OCI-LY1 (cell line): ENCODE data around the gene PIP4K2A.
"Not testable (repeated sequence)": the region's sequence is repeated elsewhere in the genome, so short reads cannot be mapped to it uniquely, and the experiment has no call there.

Experiments
- H2AFZ ChIP-seq: fragments of 200-600 bp; sonication (generic), shearing (Covaris generic); 2 replicates; pipeline ENCODE4 v1.6.0; 2014; ENCODE audit warnings: antibody characterized with exemption, mild to moderate bottlenecking, low read length
- H3F3A ChIP-seq: fragments of 200-600 bp; sonication (generic), shearing (Covaris generic); 2 replicates; pipeline ENCODE4 v1.6.0; 2014; ENCODE audit warnings: mild to moderate bottlenecking, antibody characterized with exemption, low read length, moderate library complexity; ENCODE audit not compliant: insufficient read depth
- H3K27ac ChIP-seq: fragments of 200-600 bp; sonication (generic); 2 replicates; pipeline ENCODE4 v1.5.1; 2014; ENCODE audit warnings: low read length, mixed run types, mild to moderate bottlenecking, low read depth; ENCODE audit not compliant: poor library complexity, severe bottlenecking
- H3K27me3 ChIP-seq: fragments of 200-600 bp; sonication (generic); 2 replicates; pipeline ENCODE4 v1.6.0; 2014; ENCODE audit warnings: antibody characterized with exemption, mild to moderate bottlenecking, low read length, moderate library complexity; ENCODE audit not compliant: insufficient read depth
- H3K36me3 ChIP-seq: fragments of 200-600 bp; sonication (generic); 2 replicates; pipeline ENCODE4 v1.6.1; 2014; ENCODE audit warnings: mild to moderate bottlenecking, antibody characterized with exemption, low read length, moderate library complexity, mixed read lengths; ENCODE audit not compliant: insufficient read depth
- H3K4me1 ChIP-seq: fragments of 200-600 bp; sonication (generic); 2 replicates; pipeline ENCODE4 v1.5.1; 2014; ENCODE audit warnings: mild to moderate bottlenecking, low read length, moderate library complexity; ENCODE audit not compliant: insufficient read depth, severe bottlenecking
- H3K4me2 ChIP-seq: fragments of 200-600 bp; sonication (generic), shearing (Covaris generic); 2 replicates; pipeline ENCODE4 v1.6.1; 2014; ENCODE audit warnings: low read length
- H3K4me3 ChIP-seq: fragments of 200-600 bp; sonication (generic); 2 replicates; pipeline ENCODE4 v1.5.1; 2014; ENCODE audit warnings: low read length, low read depth, mild to moderate bottlenecking, mixed read lengths; ENCODE audit not compliant: poor library complexity, severe bottlenecking
- H3K79me2 ChIP-seq: fragments of 200-600 bp; shearing (Covaris generic); 2 replicates; pipeline ENCODE4 v1.6.1; 2016; ENCODE audit warnings: mixed run types, low read length, mixed read lengths; ENCODE audit not compliant: insufficient read depth
- H3K9ac ChIP-seq: fragments of 200-600 bp; sonication (generic), shearing (Covaris generic); 2 replicates; pipeline ENCODE4 v1.6.1; 2014; ENCODE audit warnings: mild to moderate bottlenecking, low read length, mixed read lengths
- H3K9me2 ChIP-seq: fragments of 200-600 bp; sonication (generic), shearing (Covaris generic); 2 replicates; pipeline ENCODE4 v1.6.1; 2014; ENCODE audit warnings: low read depth, mild to moderate bottlenecking, low read length, mixed read lengths
- H3K9me3 ChIP-seq: fragments of 200-600 bp; shearing (Covaris generic); 2 replicates; pipeline ENCODE4 v1.6.1; 2014; ENCODE audit warnings: low read length, mixed read lengths
- H4K20me1 ChIP-seq: fragments of 200-600 bp; sonication (generic), shearing (Covaris generic); 2 replicates; pipeline ENCODE4 v1.6.0; 2016; ENCODE audit warnings: mild to moderate bottlenecking, low read length; ENCODE audit not compliant: insufficient read depth
- EZH2 ChIP-seq: fragments of 200-600 bp; sonication (generic), shearing (Covaris generic); IDR thresholded peaks from 2 replicates; pipeline ENCODE4 v1.8.0; 2017; ENCODE audit warnings: borderline replicate concordance, mixed run types, mild to moderate bottlenecking, antibody characterized with exemption, low read length, moderate library complexity, mixed read lengths
- TF ChIP-seq, protein P1 (sequence below): fragments of 200-600 bp; sonication (generic), shearing (Covaris generic); IDR thresholded peaks from 2 replicates; pipeline ENCODE4 v1.5.1; 2017; ENCODE audit warnings: mild to moderate bottlenecking, antibody characterized with exemption, low read length, moderate library complexity, mixed read lengths

The PIP4K2A gene

DNA sequence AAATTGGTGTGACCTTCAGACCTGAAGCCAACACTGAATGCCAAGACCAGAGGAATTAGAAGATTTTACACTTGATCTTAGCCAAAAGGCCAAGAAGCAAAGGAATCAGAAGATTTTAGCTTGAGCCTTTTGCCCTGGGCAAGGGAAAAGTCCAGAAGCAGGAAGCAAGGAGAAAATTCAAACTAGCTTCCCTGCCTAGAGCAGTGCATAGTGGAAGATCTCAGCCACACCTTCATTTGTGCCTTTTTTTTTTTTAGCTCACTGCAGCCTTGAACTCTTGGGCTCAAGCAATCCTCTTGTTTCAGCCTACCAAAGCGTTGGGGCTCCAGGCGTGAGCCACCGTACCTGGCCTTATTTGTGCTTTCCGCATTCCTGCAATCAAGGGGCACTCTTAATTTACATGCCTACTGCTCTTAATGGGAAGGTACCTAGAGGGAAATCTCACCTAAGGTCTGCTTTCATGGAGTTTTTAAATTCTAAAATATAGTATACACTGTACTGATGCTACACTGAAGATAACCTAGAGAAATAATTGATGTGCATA, 8.3 kb upstream of the PIP4K2A start:
- no peaks in the 10 kb centered on the region for H3K9me3 ChIP-seq
- no peak overlapping the region for H3K9ac ChIP-seq
- no peaks in the 10 kb centered on the region for H3K9me2 ChIP-seq
- H3F3A ChIP-seq: no peaks in the 10 kb centered on the region
- no peaks in the 10 kb centered on the region for H3K27me3 ChIP-seq
- H4K20me1 ChIP-seq: no peaks in the 10 kb centered on the region
- H3K4me2 ChIP-seq: no peak overlapping the region
- no peaks in the 10 kb centered on the region for H3K4me1 ChIP-seq
- no peak overlapping the region for H2AFZ ChIP-seq
- H3K36me3 ChIP-seq: no peaks in the 10 kb centered on the region
- H3K4me3 ChIP-seq: no peak overlapping the region
- H3K27ac ChIP-seq: no peak overlapping the region
- no peaks in the 10 kb centered on the region for H3K79me2 ChIP-seq
- TF ChIP-seq, protein P1, sequence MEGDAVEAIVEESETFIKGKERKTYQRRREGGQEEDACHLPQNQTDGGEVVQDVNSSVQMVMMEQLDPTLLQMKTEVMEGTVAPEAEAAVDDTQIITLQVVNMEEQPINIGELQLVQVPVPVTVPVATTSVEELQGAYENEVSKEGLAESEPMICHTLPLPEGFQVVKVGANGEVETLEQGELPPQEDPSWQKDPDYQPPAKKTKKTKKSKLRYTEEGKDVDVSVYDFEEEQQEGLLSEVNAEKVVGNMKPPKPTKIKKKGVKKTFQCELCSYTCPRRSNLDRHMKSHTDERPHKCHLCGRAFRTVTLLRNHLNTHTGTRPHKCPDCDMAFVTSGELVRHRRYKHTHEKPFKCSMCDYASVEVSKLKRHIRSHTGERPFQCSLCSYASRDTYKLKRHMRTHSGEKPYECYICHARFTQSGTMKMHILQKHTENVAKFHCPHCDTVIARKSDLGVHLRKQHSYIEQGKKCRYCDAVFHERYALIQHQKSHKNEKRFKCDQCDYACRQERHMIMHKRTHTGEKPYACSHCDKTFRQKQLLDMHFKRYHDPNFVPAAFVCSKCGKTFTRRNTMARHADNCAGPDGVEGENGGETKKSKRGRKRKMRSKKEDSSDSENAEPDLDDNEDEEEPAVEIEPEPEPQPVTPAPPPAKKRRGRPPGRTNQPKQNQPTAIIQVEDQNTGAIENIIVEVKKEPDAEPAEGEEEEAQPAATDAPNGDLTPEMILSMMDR: no peak
- no peak for TF ChIP-seq EZH2

DNA sequence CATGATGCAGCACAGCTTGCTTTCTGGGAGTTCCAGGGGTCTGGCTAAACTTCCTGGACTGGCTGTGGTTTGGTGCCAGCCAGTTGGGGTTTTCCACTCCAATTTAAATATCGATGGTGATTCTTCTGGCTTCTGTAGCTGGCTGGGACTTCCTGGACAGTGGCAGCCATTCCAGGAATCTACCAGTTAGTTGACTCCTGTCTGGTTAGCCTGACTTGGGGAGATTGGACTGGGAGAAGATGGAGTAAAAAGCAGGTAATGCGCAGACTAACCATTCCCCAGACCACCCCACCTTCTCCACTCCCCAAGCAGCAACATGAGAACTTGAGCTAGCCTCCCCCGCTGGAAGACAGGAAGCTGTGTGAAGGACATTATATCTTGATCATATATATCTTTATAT, 6.3 kb upstream of the PIP4K2A start:
- no peak overlapping the region for H3K9ac ChIP-seq
- no peaks in the 10 kb centered on the region for H3K79me2 ChIP-seq
- H3K4me2 ChIP-seq: no peak overlapping the region

DNA sequence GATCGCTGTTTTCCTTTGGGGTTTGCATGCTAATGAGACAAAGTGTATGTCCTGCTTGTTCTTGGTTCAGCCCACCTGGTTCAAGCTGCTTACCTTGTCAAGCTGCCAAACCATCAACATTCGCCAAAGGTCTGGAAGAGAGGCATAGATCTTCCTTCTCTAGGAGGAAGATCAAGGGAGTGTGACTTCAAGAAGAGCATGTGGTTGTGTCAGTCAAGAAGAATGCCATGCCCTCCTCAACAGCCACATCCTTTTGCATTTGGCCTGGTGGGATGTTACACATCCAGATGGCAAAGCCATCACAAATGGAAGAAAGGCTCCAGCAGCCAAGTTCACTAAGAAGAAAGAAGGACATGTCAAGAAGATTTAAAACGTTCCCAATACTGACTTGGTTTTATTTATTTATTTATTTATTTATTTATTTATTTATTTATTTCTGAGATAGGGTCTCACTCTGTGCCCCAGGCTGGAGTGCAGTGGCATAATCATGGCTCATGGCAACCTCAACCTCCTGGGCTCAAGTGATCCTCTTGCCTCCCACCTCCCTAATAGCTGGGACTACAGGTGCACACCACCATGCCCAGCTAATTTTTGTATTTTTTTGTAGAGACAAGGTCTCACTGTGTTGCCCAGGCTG, 5.1 kb upstream of the PIP4K2A start:
- TF ChIP-seq EZH2: no peak
- TF ChIP-seq, protein P1: no peak
- peaks cover 8% of the 10 kb centered on the region for H3K4me1 ChIP-seq
- no peaks in the 10 kb centered on the region for H3K27me3 ChIP-seq
- no peak overlapping the region for H3K27ac ChIP-seq
- H3K9me2 ChIP-seq: no peaks in the 10 kb centered on the region
- H3K36me3 ChIP-seq: no peaks in the 10 kb centered on the region
- H3K9me3 ChIP-seq: no peaks in the 10 kb centered on the region
- H2AFZ ChIP-seq: no peak overlapping the region
- no peak overlapping the region for H3K4me3 ChIP-seq
- no peaks in the 10 kb centered on the region for H4K20me1 ChIP-seq
- no peaks in the 10 kb centered on the region for H3K79me2 ChIP-seq
- H3K9ac ChIP-seq: no peak overlapping the region
- H3K4me2 ChIP-seq: no peak overlapping the region
- H3F3A ChIP-seq: no peaks in the 10 kb centered on the region

More for the DNA sequence above, 6.3 kb upstream of the PIP4K2A start:
- no peaks in the 10 kb centered on the region for H3K36me3 ChIP-seq
- H3K9me2 ChIP-seq: no peaks in the 10 kb centered on the region
- H2AFZ ChIP-seq: no peak overlapping the region
- no peaks in the 10 kb centered on the region for H3K4me1 ChIP-seq
- no peaks in the 10 kb centered on the region for H3F3A ChIP-seq
- H3K27me3 ChIP-seq: no peaks in the 10 kb centered on the region
- H3K4me3 ChIP-seq: no peak overlapping the region
- H3K9me3 ChIP-seq: no peaks in the 10 kb centered on the region
- no peaks in the 10 kb centered on the region for H4K20me1 ChIP-seq
- TF ChIP-seq, protein P1: no peak
- TF ChIP-seq EZH2: no peak
- no peak overlapping the region for H3K27ac ChIP-seq

DNA sequence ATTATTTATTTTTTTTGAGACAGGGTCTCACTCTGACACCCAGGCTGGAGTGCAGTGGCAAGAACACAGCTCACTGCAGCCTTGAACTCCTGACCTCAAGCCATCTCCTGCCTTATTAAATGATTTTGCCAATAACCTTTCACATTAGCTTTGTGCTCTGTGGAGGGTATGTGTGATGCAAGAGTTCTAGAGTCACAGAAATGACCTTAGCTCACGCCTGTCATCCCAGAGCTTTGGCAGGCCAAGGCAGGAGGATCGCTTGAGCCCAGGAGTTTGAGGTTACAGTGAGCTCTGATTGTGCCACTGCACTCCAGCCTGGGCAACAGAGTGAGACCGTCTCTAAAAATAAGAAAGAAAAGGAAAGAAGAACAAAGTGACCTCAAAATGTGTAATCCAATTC, 4.3 kb upstream of the PIP4K2A start:
- not testable (repeated sequence) for H3K36me3 ChIP-seq, H3K9me3 ChIP-seq, H3K9ac ChIP-seq, H2AFZ ChIP-seq, H3K9me2 ChIP-seq, H3F3A ChIP-seq, H4K20me1 ChIP-seq, H3K4me3 ChIP-seq, H3K27me3 ChIP-seq, H3K79me2 ChIP-seq, H3K27ac ChIP-seq, H3K4me2 ChIP-seq, H3K4me1 ChIP-seq
